Spleen (tissue), 7 donors: ENCODE data around the gene HOXB4.

ENCODE experiments used
- CTCF ChIP-seq, 11 experiments: fragments of 200-600 bp in 7 of 11; fragments of 450-650 bp in 4 of 11; sonication (generic) in 4 of 11; IDR thresholded peaks in 8 of 11; conservative IDR thresholded peaks in 3 of 11; 1 replicate in 7 of 11; 2 replicates in 4 of 11; pipeline versions ENCODE4 v1.4.0 to v1.8.0; 2016 to 2021; ENCODE audit warnings: antibody characterized with exemption in 11 of 11, inconsistent platforms in 4 of 11, mild to moderate bottlenecking in 1 of 11
- POLR2A ChIP-seq, 3 donors: fragments of 450-650 bp; IDR thresholded peaks; one replicate each; pipeline ENCODE4 v1.5.1; 2017; ENCODE audit warnings: antibody characterized with exemption in 3 of 3, mild to moderate bottlenecking in 1 of 3
- POLR2AphosphoS5 ChIP-seq, 3 donors: sonication (generic); formaldehyde crosslinking; IDR thresholded peaks; one replicate each; pipeline ENCODE4 v1.5.1; 2017; ENCODE audit warnings: antibody characterized with exemption in 3 of 3
- donor health status: DM: no; HTN: no; CAD: no; lungs with moderate emphysema.
- donor health status: DM: no; HTN: no; CAD: no.
- donor health status: DM: no; HTN: no; CAD: no.

- TF ChIP-seq CTCF (IDR thresholded peaks at IDR 0.05 in 8 of 11, conservative IDR thresholded peaks at IDR 0.05 in 3 of 11) (no peak), POLR2A (IDR thresholded peaks at IDR 0.05) (no peak), POLR2AphosphoS5 (IDR thresholded peaks at IDR 0.05) (no peak)
These were observed 15.2 kb downstream of the HOXB4 start for GRCh38 chr17:48562934-48563333.
